ENCODE data around the gene KYNU.
"Not testable (repeated sequence)": the region's sequence is repeated elsewhere in the genome, so short reads cannot be mapped to it uniquely, and the experiment has no call there.

KYNU gene

GRCh38 chr2:143068094-143068493 lies 190.6 kb downstream of the KYNU start:
- DNase-seq (ENCODE audit: low spot score) (no peak), ATAC-seq (ENCODE audit: low read depth) (no peak)
- peaks cover 15% of the 10 kb centered on the region for H3K4me1 ChIP-seq (ENCODE audit: insufficient read depth, poor library complexity, severe bottlenecking)
- H3K27ac ChIP-seq (ENCODE audit: poor library complexity, severe bottlenecking) = no peak overlapping the region
- no peaks in the 10 kb centered on the region for H3K36me3 ChIP-seq (ENCODE audit: low read depth)
- no peaks in the 10 kb centered on the region for H3K27me3 ChIP-seq (ENCODE audit: insufficient read depth, poor library complexity, severe bottlenecking)
- TF ChIP-seq CTCF (IDR thresholded peaks at IDR 0.05; ENCODE audit: poor library complexity, severe bottlenecking) = no peak
- no peaks in the 10 kb centered on the region for H3K9me3 ChIP-seq (ENCODE audit: severe bottlenecking)
- H3K4me3 ChIP-seq (ENCODE audit: severe bottlenecking) = no peak overlapping the region

- ATAC-seq (ENCODE audit: low read depth) = no peak
- no peak overlapping the region for H3K4me3 ChIP-seq (ENCODE audit: severe bottlenecking)
- no peaks in the 10 kb centered on the region for H3K27me3 ChIP-seq (ENCODE audit: insufficient read depth, poor library complexity, severe bottlenecking)
- no peak for TF ChIP-seq CTCF (IDR thresholded peaks at IDR 0.05; ENCODE audit: poor library complexity, severe bottlenecking)
- no peak overlapping the region for H3K27ac ChIP-seq (ENCODE audit: poor library complexity, severe bottlenecking)
- H3K36me3 ChIP-seq (ENCODE audit: low read depth) = no peaks in the 10 kb centered on the region
- H3K9me3 ChIP-seq (ENCODE audit: severe bottlenecking) = no peaks in the 10 kb centered on the region
- DNase-seq (ENCODE audit: low spot score) = no peak
- H3K4me1 ChIP-seq (ENCODE audit: insufficient read depth, poor library complexity, severe bottlenecking) = peaks cover 15% of the 10 kb centered on the region
These were observed 191.0 kb downstream of the KYNU start for GRCh38 chr2:143068509-143068908.

GRCh38 chr2:143070704-143071103 lies 193.2 kb downstream of the KYNU start:
- no peaks in the 10 kb centered on the region for H3K9me3 ChIP-seq (ENCODE audit: severe bottlenecking)
- peaks cover 15% of the 10 kb centered on the region for H3K4me1 ChIP-seq (ENCODE audit: insufficient read depth, poor library complexity, severe bottlenecking)
- H3K36me3 ChIP-seq (ENCODE audit: low read depth) = no peaks in the 10 kb centered on the region
- ATAC-seq (ENCODE audit: low read depth) (no peak), DNase-seq (ENCODE audit: low spot score) (no peak)
- H3K4me3 ChIP-seq (ENCODE audit: severe bottlenecking) = no peak overlapping the region
- H3K27ac ChIP-seq (ENCODE audit: poor library complexity, severe bottlenecking) = peak overlapping the region; percentile 50
- H3K27me3 ChIP-seq (ENCODE audit: insufficient read depth, poor library complexity, severe bottlenecking) = no peaks in the 10 kb centered on the region
- no peak for TF ChIP-seq CTCF (IDR thresholded peaks at IDR 0.05; ENCODE audit: poor library complexity, severe bottlenecking)

- H3K36me3 ChIP-seq (ENCODE audit: low read depth) = no peaks in the 10 kb centered on the region
- ATAC-seq (ENCODE audit: low read depth) = peak; percentile 99
- no peak for TF ChIP-seq CTCF (IDR thresholded peaks at IDR 0.05; ENCODE audit: poor library complexity, severe bottlenecking)
- peaks cover 15% of the 10 kb centered on the region for H3K4me1 ChIP-seq (ENCODE audit: insufficient read depth, poor library complexity, severe bottlenecking)
- no peaks in the 10 kb centered on the region for H3K27me3 ChIP-seq (ENCODE audit: insufficient read depth, poor library complexity, severe bottlenecking)
- peak overlapping the region; percentile 50 for H3K27ac ChIP-seq (ENCODE audit: poor library complexity, severe bottlenecking)
- no peak overlapping the region for H3K4me3 ChIP-seq (ENCODE audit: severe bottlenecking)
- DNase-seq (ENCODE audit: low spot score) = no peak
- no peaks in the 10 kb centered on the region for H3K9me3 ChIP-seq (ENCODE audit: severe bottlenecking)
These were observed 193.9 kb downstream of the KYNU start for GRCh38 chr2:143071185-143071876.

GRCh38 chr2:143074913-143075312 lies 197.4 kb downstream of the KYNU start:
- not testable (repeated sequence) for H3K27me3 ChIP-seq (ENCODE audit: insufficient read depth, poor library complexity, severe bottlenecking); ATAC-seq (ENCODE audit: low read depth); H3K4me3 ChIP-seq (ENCODE audit: severe bottlenecking); H3K27ac ChIP-seq (ENCODE audit: poor library complexity, severe bottlenecking); H3K9me3 ChIP-seq (ENCODE audit: severe bottlenecking); DNase-seq (ENCODE audit: low spot score); H3K36me3 ChIP-seq (ENCODE audit: low read depth)
- peaks cover 15% of the 10 kb centered on the region for H3K4me1 ChIP-seq (ENCODE audit: insufficient read depth, poor library complexity, severe bottlenecking)
